ENCODE results near the gene ABHD6. TPM values are rescaled to one million over a fixed set of nuclear protein-coding genes. Genes with fewer than 3 reads are reported as not detected.
A peak's percentile ranks its signal among the peaks of the same experiment; 100 is the strongest.
"Not testable (repeated sequence)": the region's sequence is repeated elsewhere in the genome, so short reads cannot be mapped to it uniquely, and the experiment has no call there.

ABHD6 gene
- total and polyA plus RNA-seq, 2 experiments from 2014 or later: 24.6 to 25.1 TPM

DNA sequence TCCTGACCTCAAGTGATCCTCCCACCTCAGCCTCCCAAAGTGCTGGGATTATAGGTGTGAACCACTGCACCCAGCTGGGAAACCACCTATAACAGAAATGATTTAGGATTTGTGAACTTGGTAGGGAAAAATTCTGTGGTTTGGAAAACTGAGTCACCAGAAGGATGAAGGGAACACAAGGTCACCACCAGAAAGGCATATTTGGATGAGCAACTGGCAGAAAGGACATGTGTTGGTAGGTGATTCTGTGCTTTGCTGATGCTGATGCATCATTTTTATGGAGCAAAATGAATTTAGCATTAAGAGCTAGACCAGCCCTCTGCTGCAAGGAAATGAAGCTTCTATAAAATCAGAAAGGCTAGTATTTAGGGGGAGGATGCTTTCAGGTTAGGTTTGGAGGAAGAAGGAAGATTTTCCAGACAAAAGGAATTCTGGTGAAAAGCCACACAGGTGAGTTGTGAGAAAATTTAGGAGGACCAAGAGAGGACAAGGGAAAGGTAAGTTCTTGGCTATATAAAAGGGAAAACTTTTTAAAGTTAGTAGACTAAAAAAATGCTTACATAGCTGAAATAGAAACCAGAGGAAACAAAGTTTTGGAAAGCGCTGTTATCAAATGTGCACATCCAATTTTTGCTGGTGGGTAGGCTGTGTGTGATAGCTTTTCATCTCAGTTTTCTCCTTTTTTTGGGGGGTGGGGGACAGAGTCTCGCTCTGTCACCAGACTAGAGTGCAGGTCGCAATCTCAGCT is 98.7 kb downstream of the ABHD6 start:
- no peak overlapping the region for H2AFZ ChIP-seq
- no peaks in the 10 kb centered on the region for H3K27me3 ChIP-seq
- peaks cover 41% of the 10 kb centered on the region for H3K79me2 ChIP-seq
- no peaks in the 10 kb centered on the region for H3K36me3 ChIP-seq (replicated peaks; ENCODE audit: insufficient read depth, low read depth)
- H3K9me2 ChIP-seq (replicated peaks; ENCODE audit: insufficient read depth): no peaks in the 10 kb centered on the region
- no peaks in the 10 kb centered on the region for H4K20me1 ChIP-seq (ENCODE audit: insufficient read depth, poor library complexity, severe bottlenecking)
- no peak overlapping the region for H3K27ac ChIP-seq
- H3K9me3 ChIP-seq (ENCODE audit: low read depth): no peaks in the 10 kb centered on the region
- 90% methylated on average over 3 of the region's 3 CpGs for WGBS (ENCODE audit: low lambda C conversion rate, missing lambda C conversion rate)
- no peak overlapping the region for H3K4me3 ChIP-seq
- peak overlapping the region; percentile 93 for H3K4me2 ChIP-seq
- H3K4me1 ChIP-seq (ENCODE audit: insufficient read depth): peaks cover 8% of the 10 kb centered on the region
- no peak for DNase-seq (ENCODE audit: low spot score)
- TF ChIP-seq EZH2 (IDR thresholded peaks at IDR 0.05; ENCODE audit: borderline replicate concordance) (no peak), EZH2phosphoT487 (IDR thresholded peaks at IDR 0.05; ENCODE audit: low read depth, severe bottlenecking, unreplicated experiment) (no peak)
- TF ChIP-seq, protein P1, sequence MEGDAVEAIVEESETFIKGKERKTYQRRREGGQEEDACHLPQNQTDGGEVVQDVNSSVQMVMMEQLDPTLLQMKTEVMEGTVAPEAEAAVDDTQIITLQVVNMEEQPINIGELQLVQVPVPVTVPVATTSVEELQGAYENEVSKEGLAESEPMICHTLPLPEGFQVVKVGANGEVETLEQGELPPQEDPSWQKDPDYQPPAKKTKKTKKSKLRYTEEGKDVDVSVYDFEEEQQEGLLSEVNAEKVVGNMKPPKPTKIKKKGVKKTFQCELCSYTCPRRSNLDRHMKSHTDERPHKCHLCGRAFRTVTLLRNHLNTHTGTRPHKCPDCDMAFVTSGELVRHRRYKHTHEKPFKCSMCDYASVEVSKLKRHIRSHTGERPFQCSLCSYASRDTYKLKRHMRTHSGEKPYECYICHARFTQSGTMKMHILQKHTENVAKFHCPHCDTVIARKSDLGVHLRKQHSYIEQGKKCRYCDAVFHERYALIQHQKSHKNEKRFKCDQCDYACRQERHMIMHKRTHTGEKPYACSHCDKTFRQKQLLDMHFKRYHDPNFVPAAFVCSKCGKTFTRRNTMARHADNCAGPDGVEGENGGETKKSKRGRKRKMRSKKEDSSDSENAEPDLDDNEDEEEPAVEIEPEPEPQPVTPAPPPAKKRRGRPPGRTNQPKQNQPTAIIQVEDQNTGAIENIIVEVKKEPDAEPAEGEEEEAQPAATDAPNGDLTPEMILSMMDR (IDR thresholded peaks at IDR 0.05; ENCODE audit: poor library complexity): no peak

DNA sequence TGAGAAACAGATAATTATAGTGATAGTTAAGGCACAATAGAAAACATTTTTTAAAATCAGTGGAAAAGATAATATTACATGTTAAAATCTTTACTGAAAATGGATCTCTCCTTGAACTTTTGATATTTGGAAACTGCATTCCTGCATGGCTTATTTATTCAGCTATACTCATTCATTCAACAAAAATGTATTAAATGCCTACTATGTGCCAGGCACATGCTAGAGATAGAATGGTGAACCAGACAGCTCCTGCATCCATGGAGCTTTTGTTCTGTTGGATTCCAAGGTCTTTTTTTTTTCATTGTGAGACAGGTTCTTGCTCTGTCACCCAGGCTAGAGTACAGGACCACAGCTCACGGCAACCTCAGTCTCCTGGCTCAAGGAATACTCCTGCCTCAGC is 99.6 kb downstream of the ABHD6 start:
- Histone ChIP-seq H3K9me2 (replicated peaks; ENCODE audit: insufficient read depth) (no peaks in the 10 kb centered on the region), H3K27me3 (no peaks in the 10 kb centered on the region), H3K4me3 (no peak overlapping the region), H3K4me1 (ENCODE audit: insufficient read depth) (peaks cover 8% of the 10 kb centered on the region), H3K4me2 (no peak overlapping the region), H3K36me3 (replicated peaks; ENCODE audit: insufficient read depth, low read depth) (no peaks in the 10 kb centered on the region), H4K20me1 (ENCODE audit: insufficient read depth, poor library complexity, severe bottlenecking) (no peaks in the 10 kb centered on the region), H3K79me2 (peaks cover 44% of the 10 kb centered on the region), H2AFZ (no peak overlapping the region), H3K9me3 (ENCODE audit: low read depth) (no peaks in the 10 kb centered on the region), H3K27ac (no peak overlapping the region)
- no peak for TF ChIP-seq EZH2 (IDR thresholded peaks at IDR 0.05; ENCODE audit: borderline replicate concordance)
- TF ChIP-seq, protein P1 (IDR thresholded peaks at IDR 0.05; ENCODE audit: poor library complexity): no peak
- no peak for TF ChIP-seq EZH2phosphoT487 (IDR thresholded peaks at IDR 0.05; ENCODE audit: low read depth, severe bottlenecking, unreplicated experiment)
- DNase-seq (ENCODE audit: low spot score): no peak
- WGBS (ENCODE audit: low lambda C conversion rate, missing lambda C conversion rate): 94% methylated on average over 1 of the region's 1 CpG

DNA sequence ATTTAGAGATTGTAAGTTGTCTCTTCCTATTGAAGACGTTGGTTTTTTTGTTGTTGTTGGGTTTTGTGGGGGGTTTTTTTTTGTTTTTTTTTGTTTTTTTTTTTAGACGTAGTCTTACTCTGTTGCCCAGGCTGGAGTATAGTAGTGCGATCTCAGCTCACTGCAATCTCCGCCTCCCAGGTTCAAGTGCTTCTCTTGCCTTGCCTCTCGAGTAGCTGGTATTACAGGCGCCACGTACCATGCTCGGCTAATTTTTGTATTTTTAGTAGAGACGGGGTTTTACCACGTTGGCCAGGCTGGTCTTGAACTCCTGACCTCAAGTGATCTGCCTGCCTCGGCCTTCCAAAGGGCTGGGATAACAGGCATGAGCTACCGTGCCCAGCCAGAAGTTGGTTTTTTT is 101.6 kb downstream of the ABHD6 start:
- not testable (repeated sequence) for H3K4me2 ChIP-seq; H3K4me3 ChIP-seq; H3K9me3 ChIP-seq (ENCODE audit: low read depth); H3K27me3 ChIP-seq; H3K9me2 ChIP-seq (replicated peaks; ENCODE audit: insufficient read depth); H2AFZ ChIP-seq; H4K20me1 ChIP-seq (ENCODE audit: insufficient read depth, poor library complexity, severe bottlenecking); H3K4me1 ChIP-seq (ENCODE audit: insufficient read depth); H3K27ac ChIP-seq; DNase-seq (ENCODE audit: low spot score); H3K36me3 ChIP-seq (replicated peaks; ENCODE audit: insufficient read depth, low read depth)
- peaks cover 39% of the 10 kb centered on the region for H3K79me2 ChIP-seq
- WGBS (ENCODE audit: low lambda C conversion rate, missing lambda C conversion rate): 94% methylated on average over 12 of the region's 12 CpGs

DNA sequence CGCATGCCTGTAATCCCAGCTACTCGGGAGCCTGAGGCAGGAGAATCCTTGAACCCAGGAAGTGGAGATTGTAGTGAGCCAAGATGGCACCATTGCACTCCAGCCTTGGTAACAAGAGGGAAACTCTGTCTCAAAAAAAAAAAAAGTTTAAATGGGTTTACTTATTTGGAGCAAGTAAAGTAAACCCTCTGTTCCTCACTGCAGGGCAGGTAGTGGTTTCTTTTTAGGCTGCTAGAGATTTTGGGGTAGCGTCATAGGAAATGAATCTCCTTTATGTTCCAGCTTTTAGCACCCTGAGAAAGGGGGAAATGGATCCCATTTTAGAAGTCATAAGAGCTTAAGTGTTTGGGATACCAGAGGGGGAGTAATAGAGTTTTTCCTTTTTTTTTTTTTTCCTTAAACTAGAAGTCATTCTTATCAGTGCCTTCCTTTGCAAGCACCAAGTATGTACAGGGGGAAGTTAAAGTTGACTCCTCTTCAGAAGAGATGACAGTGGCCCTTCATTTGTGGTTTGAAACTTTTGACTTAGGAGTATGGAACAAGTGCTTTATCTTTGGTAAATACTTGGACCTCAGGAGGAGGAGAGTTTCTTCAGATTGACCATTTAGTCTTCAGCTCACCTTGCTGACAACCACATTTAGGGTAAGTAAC is 103.1 kb downstream of the ABHD6 start:
- Histone ChIP-seq H3K9me3 (ENCODE audit: low read depth) (no peaks in the 10 kb centered on the region), H3K27ac (no peak overlapping the region), H3K4me1 (ENCODE audit: insufficient read depth) (peaks cover 4% of the 10 kb centered on the region), H4K20me1 (ENCODE audit: insufficient read depth, poor library complexity, severe bottlenecking) (no peaks in the 10 kb centered on the region), H3K36me3 (replicated peaks; ENCODE audit: insufficient read depth, low read depth) (no peaks in the 10 kb centered on the region), H3K4me2 (no peak overlapping the region), H3K79me2 (peaks cover 35% of the 10 kb centered on the region), H3K27me3 (no peaks in the 10 kb centered on the region), H2AFZ (no peak overlapping the region), H3K9me2 (replicated peaks; ENCODE audit: insufficient read depth) (no peaks in the 10 kb centered on the region), H3K4me3 (no peak overlapping the region)
- TF ChIP-seq EZH2 (IDR thresholded peaks at IDR 0.05; ENCODE audit: borderline replicate concordance) (no peak), EZH2phosphoT487 (IDR thresholded peaks at IDR 0.05; ENCODE audit: low read depth, severe bottlenecking, unreplicated experiment) (no peak)
- TF ChIP-seq, protein P1 (IDR thresholded peaks at IDR 0.05; ENCODE audit: poor library complexity): no peak
- DNase-seq (ENCODE audit: low spot score): no peak
- 99% methylated on average over 3 of the region's 3 CpGs for WGBS (ENCODE audit: low lambda C conversion rate, missing lambda C conversion rate)
